Neural progenitor cell (in vitro differentiated cells): ENCODE measurements around the gene CBX1. TPM values are rescaled to one million over a fixed set of nuclear protein-coding genes. Genes with fewer than 3 reads are reported as not detected.

Experiments
- DNase-seq: peaks from one replicate; pipeline ENCODE4 v3.0.0-alpha.2; 2016; ENCODE audit warnings: low spot score
- H2AFZ ChIP-seq: fragments of 200-600 bp; sonication (generic); replicated peaks from 2 replicates; pipeline ENCODE4 v1.6.1; 2016; ENCODE audit warnings: antibody characterized with exemption
- H3F3A ChIP-seq: fragments of 200-600 bp; sonication (generic); 2 replicates; pipeline ENCODE4 v1.6.1; 2016; ENCODE audit warnings: antibody characterized with exemption, low read depth
- H3K27ac ChIP-seq: fragments of 200-600 bp; sonication (generic); 2 replicates; pipeline ENCODE4 v1.5.1; 2016; ENCODE audit warnings: mild to moderate bottlenecking
- H3K27me3 ChIP-seq: fragments of 200-600 bp; sonication (generic); 2 replicates; pipeline ENCODE4 v1.6.1; 2016; ENCODE audit warnings: mild to moderate bottlenecking, moderate library complexity
- H3K36me3 ChIP-seq: fragments of 200-600 bp; sonication (generic); 2 replicates; pipeline ENCODE4 v1.5.1; 2016
- H3K4me1 ChIP-seq: fragments of 200-600 bp; sonication (generic); 2 replicates; pipeline ENCODE4 v1.6.1; 2016; ENCODE audit warnings: mixed run types
- H3K4me2 ChIP-seq: fragments of 200-600 bp; sonication (generic); 2 replicates; pipeline ENCODE4 v1.6.1; 2016
- H3K4me3 ChIP-seq: fragments of 200-600 bp; sonication (generic); 2 replicates; pipeline ENCODE4 v1.5.1; 2016
- H3K79me2 ChIP-seq: fragments of 200-600 bp; sonication (generic); 2 replicates; pipeline ENCODE4 v1.6.1; 2016; ENCODE audit warnings: low read depth
- H3K9ac ChIP-seq: fragments of 200-600 bp; sonication (generic); 2 replicates; pipeline ENCODE4 v1.6.1; 2016
- H3K9me3 ChIP-seq: fragments of 200-600 bp; sonication (generic); 2 replicates; pipeline ENCODE4 v1.5.1; 2016; ENCODE audit warnings: low read depth
- H4K20me1 ChIP-seq: fragments of 200-600 bp; sonication (generic); 2 replicates; pipeline ENCODE4 v1.6.1; 2016; ENCODE audit warnings: low read depth
- H3K27ac Mint-ChIP-seq: 3 replicates; pipeline ENCODE4 v1.8.0; 2021; ENCODE audit warnings: mixed read lengths
- H3K27me3 Mint-ChIP-seq: 2 replicates; pipeline ENCODE4 v1.8.0; 2022; ENCODE audit warnings: low read depth, mild to moderate bottlenecking, inconsistent platforms, moderate library complexity, mixed read lengths; ENCODE audit not compliant: insufficient read depth
- H3K36me3 Mint-ChIP-seq: 3 replicates; pipeline ENCODE4 v1.8.0; 2021; ENCODE audit warnings: mixed read lengths
- H3K4me1 Mint-ChIP-seq: 3 replicates; pipeline ENCODE4 v1.8.0; 2021; ENCODE audit warnings: mixed read lengths
- H3K4me3 Mint-ChIP-seq: 3 replicates; pipeline ENCODE4 v1.8.0; 2021; ENCODE audit warnings: mild to moderate bottlenecking, moderate library complexity, mixed read lengths
- H3K9me3 Mint-ChIP-seq: 3 replicates; pipeline ENCODE4 v1.8.0; 2020; ENCODE audit warnings: mixed read lengths
- EZH2 ChIP-seq: fragments of 200-600 bp; sonication (generic); IDR thresholded peaks from 2 replicates; pipeline ENCODE4 v1.6.1; 2017; ENCODE audit warnings: antibody characterized with exemption, mild to moderate bottlenecking, moderate library complexity
- EZH2phosphoT487 ChIP-seq: fragments of 200-600 bp; sonication (generic); IDR thresholded peaks from 2 replicates; pipeline ENCODE4 v1.6.1; 2017; ENCODE audit warnings: antibody characterized with exemption
- total RNA-seq: library from RNA; depleted of rRNA; stranded (reverse); fragments of >200 nt; gene quantifications from 2 replicates; pipeline ENCODE4 v1.2.3, GENCODE V29; 2015; ENCODE audit warnings: low replicate concordance
- TF ChIP-seq, protein P1 (sequence below): fragments of 200-600 bp; sonication (generic); IDR thresholded peaks from 2 replicates; pipeline ENCODE4 v1.5.1; 2017; ENCODE audit warnings: antibody characterized with exemption, mild to moderate bottlenecking

Gene CBX1
- total RNA-seq, 1 donor from 2014 or later = 208 TPM

- H3K9me3 Mint-ChIP-seq = no peaks in the 10 kb centered on the region
- H3K27ac Mint-ChIP-seq = no peak overlapping the region
- Histone ChIP-seq H4K20me1 (no peaks in the 10 kb centered on the region), H3K4me1 (peaks cover 22% of the 10 kb centered on the region), H3F3A (peaks cover 10% of the 10 kb centered on the region), H3K27ac (no peak overlapping the region), H3K36me3 (no peaks in the 10 kb centered on the region), H3K79me2 (no peaks in the 10 kb centered on the region), H3K27me3 (peaks cover 61% of the 10 kb centered on the region), H3K4me3 (no peak overlapping the region), H2AFZ (no peak overlapping the region), H3K9me3 (no peaks in the 10 kb centered on the region), H3K9ac (no peak overlapping the region), H3K4me2 (peak overlapping the region; percentile 7)
- peaks cover 75% of the 10 kb centered on the region for H3K4me1 Mint-ChIP-seq
- H3K4me3 Mint-ChIP-seq = no peak overlapping the region
- peak; percentile 63 for DNase-seq
- no peaks in the 10 kb centered on the region for H3K36me3 Mint-ChIP-seq
- TF ChIP-seq EZH2phosphoT487 = no peak
- TF ChIP-seq, protein P1, sequence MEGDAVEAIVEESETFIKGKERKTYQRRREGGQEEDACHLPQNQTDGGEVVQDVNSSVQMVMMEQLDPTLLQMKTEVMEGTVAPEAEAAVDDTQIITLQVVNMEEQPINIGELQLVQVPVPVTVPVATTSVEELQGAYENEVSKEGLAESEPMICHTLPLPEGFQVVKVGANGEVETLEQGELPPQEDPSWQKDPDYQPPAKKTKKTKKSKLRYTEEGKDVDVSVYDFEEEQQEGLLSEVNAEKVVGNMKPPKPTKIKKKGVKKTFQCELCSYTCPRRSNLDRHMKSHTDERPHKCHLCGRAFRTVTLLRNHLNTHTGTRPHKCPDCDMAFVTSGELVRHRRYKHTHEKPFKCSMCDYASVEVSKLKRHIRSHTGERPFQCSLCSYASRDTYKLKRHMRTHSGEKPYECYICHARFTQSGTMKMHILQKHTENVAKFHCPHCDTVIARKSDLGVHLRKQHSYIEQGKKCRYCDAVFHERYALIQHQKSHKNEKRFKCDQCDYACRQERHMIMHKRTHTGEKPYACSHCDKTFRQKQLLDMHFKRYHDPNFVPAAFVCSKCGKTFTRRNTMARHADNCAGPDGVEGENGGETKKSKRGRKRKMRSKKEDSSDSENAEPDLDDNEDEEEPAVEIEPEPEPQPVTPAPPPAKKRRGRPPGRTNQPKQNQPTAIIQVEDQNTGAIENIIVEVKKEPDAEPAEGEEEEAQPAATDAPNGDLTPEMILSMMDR = no peak
- no peak for TF ChIP-seq EZH2
- peaks cover 19% of the 10 kb centered on the region for H3K27me3 Mint-ChIP-seq
Observed at GRCh38 chr17:48148854-48149786, 47.8 kb upstream of the CBX1 start.

DNA sequence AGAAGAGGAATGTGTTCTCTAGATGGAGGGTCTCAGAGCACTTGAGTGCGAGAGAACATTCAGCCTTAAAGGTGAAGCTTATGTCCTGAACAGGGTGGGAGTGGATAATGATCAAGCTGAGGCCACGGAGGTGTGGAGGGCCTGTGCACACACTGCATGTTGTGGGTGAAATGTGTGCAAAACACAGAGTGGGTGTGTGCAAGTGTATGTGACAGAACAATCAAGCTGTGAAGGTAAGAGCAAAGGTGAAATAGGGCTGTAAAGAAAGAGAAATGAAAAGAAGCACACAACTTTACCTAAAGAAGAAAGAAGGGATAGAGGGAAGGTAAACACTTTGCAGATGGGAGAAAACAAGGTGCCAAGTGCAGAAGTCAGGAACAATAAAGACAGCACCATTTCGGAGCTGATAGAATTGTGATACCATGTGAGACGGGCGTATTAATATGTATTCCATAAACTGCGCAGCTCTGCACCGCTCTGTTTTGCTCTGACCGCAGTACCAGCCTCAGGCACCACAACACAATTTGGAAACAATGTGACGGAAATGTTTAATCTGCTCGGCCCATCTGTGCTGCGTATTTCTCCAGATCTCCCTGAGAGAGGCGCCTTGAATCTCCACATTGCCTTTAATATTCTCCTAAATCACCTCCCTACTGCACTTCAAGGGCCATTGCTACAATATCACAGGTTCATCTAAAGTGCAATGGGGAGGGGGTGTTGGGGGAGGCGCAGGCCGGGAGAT, 46.9 kb upstream of the CBX1 start:
- Histone ChIP-seq H2AFZ (no peak overlapping the region), H3K4me2 (no peak overlapping the region), H3K9me3 (no peaks in the 10 kb centered on the region), H3K36me3 (no peaks in the 10 kb centered on the region), H4K20me1 (no peaks in the 10 kb centered on the region), H3K79me2 (no peaks in the 10 kb centered on the region), H3K9ac (no peak overlapping the region), H3K4me1 (peaks cover 22% of the 10 kb centered on the region), H3K27ac (no peak overlapping the region), H3K4me3 (no peak overlapping the region), H3K27me3 (peaks cover 70% of the 10 kb centered on the region), H3F3A (peaks cover 10% of the 10 kb centered on the region)
- no peak for DNase-seq
- no peak overlapping the region for H3K4me3 Mint-ChIP-seq
- H3K9me3 Mint-ChIP-seq = no peaks in the 10 kb centered on the region
- H3K36me3 Mint-ChIP-seq = no peaks in the 10 kb centered on the region
- no peak for TF ChIP-seq EZH2phosphoT487
- no peak for TF ChIP-seq EZH2
- TF ChIP-seq, protein P1 = no peak
- peaks cover 74% of the 10 kb centered on the region for H3K4me1 Mint-ChIP-seq
- H3K27me3 Mint-ChIP-seq = peaks cover 19% of the 10 kb centered on the region
- H3K27ac Mint-ChIP-seq = no peak overlapping the region

DNA sequence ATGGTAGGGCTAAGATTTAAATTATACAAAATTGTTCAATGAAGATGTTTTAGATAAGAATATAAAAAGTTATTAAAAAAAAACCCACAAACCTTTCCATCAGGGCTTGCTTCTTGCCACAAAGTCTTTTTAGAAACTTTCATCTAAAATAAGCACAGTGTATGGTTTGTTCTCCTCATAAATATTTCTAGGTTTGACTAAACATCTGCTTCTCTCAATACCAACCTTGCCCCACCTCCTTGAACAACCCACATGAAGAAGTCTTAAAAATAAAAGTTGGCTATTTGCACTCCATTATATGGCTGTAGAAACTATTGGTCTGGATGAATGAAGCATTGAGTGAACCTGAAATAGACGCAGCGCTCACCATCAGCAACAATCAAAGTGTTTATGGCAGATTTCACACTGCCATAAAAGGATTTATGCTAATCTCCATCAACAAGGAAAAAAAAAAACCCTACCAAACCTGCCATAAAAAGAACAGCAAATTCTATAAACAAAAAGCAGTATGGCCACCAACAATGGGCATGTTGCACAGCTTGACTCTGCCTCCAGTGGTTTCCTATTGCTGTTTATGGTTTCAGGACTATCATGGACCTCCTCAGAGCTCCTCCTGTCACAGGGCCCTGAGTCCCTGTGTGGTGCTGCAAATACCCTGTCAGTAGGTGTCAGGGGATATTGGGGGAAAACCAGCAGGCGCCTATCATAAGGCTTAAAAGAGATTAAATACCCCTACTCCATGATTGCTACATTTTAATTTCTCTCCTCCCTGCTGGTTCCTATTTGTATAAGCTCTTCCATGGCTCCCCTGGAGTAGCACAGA, 43.9 kb upstream of the CBX1 start:
- no peak for TF ChIP-seq EZH2
- TF ChIP-seq, protein P1 = no peak
- Histone ChIP-seq H3F3A (peaks cover 10% of the 10 kb centered on the region), H3K79me2 (no peaks in the 10 kb centered on the region), H3K9me3 (no peaks in the 10 kb centered on the region), H3K27me3 (peaks cover 54% of the 10 kb centered on the region), H3K4me3 (no peak overlapping the region), H3K27ac (no peak overlapping the region), H4K20me1 (no peaks in the 10 kb centered on the region), H2AFZ (no peak overlapping the region), H3K4me1 (peaks cover 14% of the 10 kb centered on the region), H3K36me3 (no peaks in the 10 kb centered on the region), H3K4me2 (no peak overlapping the region), H3K9ac (no peak overlapping the region)
- Mint-ChIP-seq H3K4me3 (no peak overlapping the region), H3K27ac (no peak overlapping the region), H3K9me3 (no peaks in the 10 kb centered on the region), H3K36me3 (no peaks in the 10 kb centered on the region), H3K27me3 (peaks cover 17% of the 10 kb centered on the region), H3K4me1 (peaks cover 49% of the 10 kb centered on the region)
- DNase-seq = no peak
